GM18951 (cell line): ENCODE measurements around the gene CLRN3.

Source experiments
- POLR2A ChIP-seq: IDR thresholded peaks from 4 replicates; pipeline ENCODE4 v1.6.1; 2011; ENCODE audit warnings: mild to moderate bottlenecking; ENCODE audit not compliant: insufficient read length, insufficient read depth; ENCODE audit errors: extremely low read depth
- in situ Hi-C: fragments of 300-500 bp; cut with MboI; formaldehyde crosslinking; loops from one replicate; pipeline ENCODE4 v1.12.0; 2022; ENCODE audit warnings: low sequenced_read_pairs, mixed read lengths, inconsistent platforms; ENCODE audit not compliant: unreplicated experiment

Gene CLRN3

DNA sequence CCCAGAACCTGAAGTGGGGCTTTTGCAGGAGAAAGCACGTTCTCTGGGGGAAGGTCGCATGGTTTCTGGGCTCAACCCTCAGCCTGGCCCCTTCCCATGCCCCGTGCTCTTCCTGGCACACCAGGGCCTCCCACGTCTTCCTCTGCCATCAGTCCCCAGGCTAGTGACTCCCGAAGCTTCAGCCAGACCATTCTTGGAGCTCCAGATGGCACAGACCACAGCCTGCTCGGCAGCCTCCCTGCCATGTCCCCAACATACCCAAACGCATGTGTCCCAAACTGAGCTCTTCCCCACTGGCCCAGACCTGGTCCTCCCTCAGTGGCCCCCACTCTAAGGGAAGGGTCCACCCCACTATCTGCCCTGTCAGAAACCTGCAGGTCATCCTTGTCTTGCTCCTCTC lies 47.0 kb downstream of the CLRN3 start:
- TF ChIP-seq POLR2A = no peak
- in situ Hi-C loops = no loop called here

- no peak for TF ChIP-seq POLR2A
- in situ Hi-C loops = no loop called here
Measured at GRCh38 chr10:127840884-127841283, 51.9 kb downstream of the CLRN3 start.

DNA sequence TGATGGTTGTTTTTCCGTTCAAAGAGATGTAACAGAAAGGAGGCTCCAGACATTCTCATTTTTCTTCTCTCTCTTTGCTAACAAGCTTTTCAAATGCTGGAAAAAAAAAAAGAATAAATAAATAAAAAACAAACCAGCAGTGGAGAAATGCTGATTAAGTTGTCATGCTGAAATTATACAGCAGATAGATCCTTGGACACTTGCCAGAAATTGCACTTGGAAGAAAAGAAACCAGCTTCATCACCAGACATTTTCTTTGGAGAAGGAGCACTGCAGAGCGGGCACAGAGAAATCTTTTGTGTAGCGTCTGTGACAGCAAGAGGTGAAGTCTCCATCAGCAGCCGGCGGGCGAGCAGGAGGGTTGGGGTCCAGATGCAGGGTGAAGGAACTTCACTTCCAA lies 55.8 kb downstream of the CLRN3 start:
- in situ Hi-C loops = no loop called here
- no peak for TF ChIP-seq POLR2A

- no peak for TF ChIP-seq POLR2A
- in situ Hi-C loops = no loop called here
Measured at GRCh38 chr10:127836176-127836575, 56.6 kb downstream of the CLRN3 start.

DNA sequence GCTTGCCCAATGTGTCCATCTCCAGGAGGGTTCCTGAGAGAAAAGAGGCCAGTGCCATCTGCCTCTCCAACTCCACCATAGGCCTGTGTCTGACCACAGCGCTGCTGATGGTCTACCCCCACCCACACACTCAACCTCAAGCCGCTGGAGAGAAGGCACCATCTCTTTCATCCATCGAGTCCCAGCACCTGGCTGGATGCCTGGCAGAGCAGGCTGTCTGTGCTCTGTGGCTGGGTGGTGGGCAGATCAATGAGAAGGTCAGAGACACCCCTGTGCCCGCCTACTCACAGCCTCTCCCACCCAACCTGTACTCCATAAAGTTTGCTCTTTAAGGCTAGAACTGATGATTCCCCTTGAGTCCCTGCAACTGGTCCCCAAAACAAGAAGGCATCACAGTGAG lies 58.0 kb downstream of the CLRN3 start:
- TF ChIP-seq POLR2A = no peak
- in situ Hi-C loops = no loop called here

- TF ChIP-seq POLR2A = no peak
- in situ Hi-C loops = no loop called here
Measured at GRCh38 chr10:127834221-127834620, 58.5 kb downstream of the CLRN3 start.

- no peak for TF ChIP-seq POLR2A
- in situ Hi-C loops = no loop called here
Measured at GRCh38 chr10:127833804-127834203, 58.9 kb downstream of the CLRN3 start.

DNA sequence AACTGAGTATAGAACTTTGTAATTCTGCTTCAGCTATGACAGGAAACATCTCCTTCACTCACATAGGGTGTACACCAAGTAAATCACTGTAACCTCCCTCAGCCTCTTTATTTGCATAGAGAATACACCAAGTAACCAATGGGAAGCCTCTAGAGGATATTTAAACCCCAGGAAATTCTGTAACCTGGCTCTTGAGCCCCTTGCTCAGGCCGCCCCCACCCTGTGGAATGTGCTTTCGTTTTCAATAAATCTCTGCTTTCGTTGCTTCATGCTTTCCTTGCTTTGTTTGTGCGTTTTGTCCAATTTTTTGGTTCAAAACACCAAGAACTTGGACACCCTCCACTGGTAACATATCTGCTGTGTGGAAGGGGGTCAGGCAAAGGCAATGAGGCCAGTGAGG lies 60.2 kb downstream of the CLRN3 start:
- in situ Hi-C loops = no loop called here
- TF ChIP-seq POLR2A = no peak

DNA sequence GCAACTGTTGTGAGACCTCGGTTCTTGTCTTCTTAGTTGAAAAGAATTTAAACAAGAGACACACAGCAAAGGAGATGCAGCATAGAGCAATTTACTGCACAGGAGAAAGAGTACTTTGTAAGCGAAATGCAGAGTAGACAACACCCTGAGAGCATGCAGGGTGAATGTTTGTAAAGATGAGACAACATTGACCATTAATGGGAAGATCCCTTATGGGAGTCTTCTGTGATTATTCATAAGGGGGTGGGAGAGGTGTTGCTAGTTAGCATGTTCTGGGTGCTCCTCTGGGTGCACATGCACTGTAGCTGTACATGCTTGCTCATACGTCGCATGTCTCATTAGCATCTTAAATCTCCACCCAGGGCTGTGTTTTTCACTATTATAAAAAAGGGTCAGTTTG lies 62.3 kb downstream of the CLRN3 start:
- in situ Hi-C loops = no loop called here
- no peak for TF ChIP-seq POLR2A
